Measurements from ENCODE around the gene HIVEP1. TPM values are rescaled to one million over a fixed set of nuclear protein-coding genes. Genes with fewer than 3 reads are reported as not detected.
A peak's percentile ranks its signal among the peaks of the same experiment; 100 is the strongest.

The HIVEP1 gene
- total RNA-seq, 1 donor from 2014 or later: 69.4 TPM

- Mint-ChIP-seq H3K4me1 (peaks cover 30% of the 10 kb centered on the region), H3K36me3 (no peaks in the 10 kb centered on the region), H3K27ac (no peak overlapping the region), H3K4me3 (no peak overlapping the region), H3K9me3 (no peaks in the 10 kb centered on the region), H3K27me3 (ENCODE audit: low read depth) (no peaks in the 10 kb centered on the region)
- DNase-seq (ENCODE audit: low spot score in 2 of 2, unreplicated experiment in 2 of 2): no peak
- TF ChIP-seq, protein P1, sequence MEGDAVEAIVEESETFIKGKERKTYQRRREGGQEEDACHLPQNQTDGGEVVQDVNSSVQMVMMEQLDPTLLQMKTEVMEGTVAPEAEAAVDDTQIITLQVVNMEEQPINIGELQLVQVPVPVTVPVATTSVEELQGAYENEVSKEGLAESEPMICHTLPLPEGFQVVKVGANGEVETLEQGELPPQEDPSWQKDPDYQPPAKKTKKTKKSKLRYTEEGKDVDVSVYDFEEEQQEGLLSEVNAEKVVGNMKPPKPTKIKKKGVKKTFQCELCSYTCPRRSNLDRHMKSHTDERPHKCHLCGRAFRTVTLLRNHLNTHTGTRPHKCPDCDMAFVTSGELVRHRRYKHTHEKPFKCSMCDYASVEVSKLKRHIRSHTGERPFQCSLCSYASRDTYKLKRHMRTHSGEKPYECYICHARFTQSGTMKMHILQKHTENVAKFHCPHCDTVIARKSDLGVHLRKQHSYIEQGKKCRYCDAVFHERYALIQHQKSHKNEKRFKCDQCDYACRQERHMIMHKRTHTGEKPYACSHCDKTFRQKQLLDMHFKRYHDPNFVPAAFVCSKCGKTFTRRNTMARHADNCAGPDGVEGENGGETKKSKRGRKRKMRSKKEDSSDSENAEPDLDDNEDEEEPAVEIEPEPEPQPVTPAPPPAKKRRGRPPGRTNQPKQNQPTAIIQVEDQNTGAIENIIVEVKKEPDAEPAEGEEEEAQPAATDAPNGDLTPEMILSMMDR (IDR thresholded peaks at IDR 0.05; ENCODE audit: unreplicated experiment): no peak
Measured at GRCh38 chr6:12064131-12064530, 52.0 kb downstream of the HIVEP1 start.

DNA sequence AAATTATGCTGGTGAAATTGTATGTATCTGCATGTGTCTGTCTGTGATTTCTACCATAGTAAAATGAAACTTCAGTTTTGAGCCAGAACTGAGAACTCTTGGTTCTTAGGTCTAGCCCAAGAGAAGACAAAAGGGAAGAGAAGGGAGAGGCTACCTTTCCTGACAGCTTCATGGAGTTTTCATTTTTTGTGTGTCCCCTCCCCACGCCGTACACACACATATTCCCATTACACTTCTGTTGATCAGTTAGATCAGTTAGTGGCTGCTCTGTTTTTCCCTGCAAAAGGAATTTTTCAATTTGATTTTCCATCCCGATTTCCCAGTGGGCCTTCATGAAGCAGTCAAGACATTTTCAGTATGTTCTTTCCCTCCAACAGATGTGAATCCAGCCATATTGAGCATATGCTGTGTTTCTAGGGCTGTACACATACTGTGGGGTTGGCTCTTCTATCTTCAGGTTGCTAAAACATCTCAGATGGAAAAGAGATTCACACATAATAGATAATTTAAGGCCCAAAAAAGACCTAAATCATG is 52.5 kb downstream of the HIVEP1 start:
- H3K4me1 Mint-ChIP-seq: peaks cover 28% of the 10 kb centered on the region
- no peak for DNase-seq (ENCODE audit: low spot score in 2 of 2, unreplicated experiment in 2 of 2)
- H3K36me3 Mint-ChIP-seq: no peaks in the 10 kb centered on the region
- no peaks in the 10 kb centered on the region for H3K9me3 Mint-ChIP-seq
- TF ChIP-seq, protein P1 (IDR thresholded peaks at IDR 0.05; ENCODE audit: unreplicated experiment): no peak
- H3K27ac Mint-ChIP-seq: no peak overlapping the region
- H3K4me3 Mint-ChIP-seq: no peak overlapping the region
- no peaks in the 10 kb centered on the region for H3K27me3 Mint-ChIP-seq (ENCODE audit: low read depth)

GRCh38 chr6:12065321-12066140 is 53.4 kb downstream of the HIVEP1 start:
- Mint-ChIP-seq H3K4me3 (no peak overlapping the region), H3K27ac (peak overlapping the region; percentile 41), H3K9me3 (no peaks in the 10 kb centered on the region), H3K27me3 (ENCODE audit: low read depth) (no peaks in the 10 kb centered on the region), H3K36me3 (no peaks in the 10 kb centered on the region), H3K4me1 (peaks cover 24% of the 10 kb centered on the region)
- TF ChIP-seq, protein P1 (IDR thresholded peaks at IDR 0.05; ENCODE audit: unreplicated experiment): no peak
- DNase-seq (ENCODE audit: low spot score in 2 of 2, unreplicated experiment in 2 of 2): no peak

DNA sequence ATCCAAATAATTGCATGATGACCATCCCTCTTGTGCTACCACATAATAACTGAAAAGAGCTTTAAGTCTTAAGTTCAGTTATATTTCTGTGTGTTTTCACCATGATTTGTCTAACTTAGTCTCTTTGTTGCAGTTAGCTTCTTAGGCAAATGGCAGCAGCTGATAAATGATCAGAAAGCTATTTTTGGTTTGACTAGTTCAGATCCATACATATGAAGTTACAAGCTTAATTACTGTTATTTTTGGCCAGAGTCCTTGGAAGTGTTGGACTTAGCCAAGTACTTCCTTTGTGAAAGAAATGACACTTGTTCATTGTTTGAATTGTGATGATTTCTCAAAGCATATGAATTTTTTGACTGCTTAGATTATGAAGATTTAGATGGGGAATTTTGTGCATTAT is 54.2 kb downstream of the HIVEP1 start:
- TF ChIP-seq, protein P1 (IDR thresholded peaks at IDR 0.05; ENCODE audit: unreplicated experiment): no peak
- no peak for DNase-seq (ENCODE audit: low spot score in 2 of 2, unreplicated experiment in 2 of 2)
- Mint-ChIP-seq H3K4me3 (no peak overlapping the region), H3K9me3 (no peaks in the 10 kb centered on the region), H3K27me3 (ENCODE audit: low read depth) (no peaks in the 10 kb centered on the region), H3K4me1 (peaks cover 22% of the 10 kb centered on the region), H3K36me3 (no peaks in the 10 kb centered on the region), H3K27ac (peak overlapping the region; percentile 41)

- H3K27me3 Mint-ChIP-seq (ENCODE audit: low read depth): no peaks in the 10 kb centered on the region
- H3K9me3 Mint-ChIP-seq: no peaks in the 10 kb centered on the region
- peaks cover 23% of the 10 kb centered on the region for H3K4me1 Mint-ChIP-seq
- TF ChIP-seq, protein P1 (IDR thresholded peaks at IDR 0.05; ENCODE audit: unreplicated experiment): no peak
- no peaks in the 10 kb centered on the region for H3K36me3 Mint-ChIP-seq
- no peak overlapping the region for H3K27ac Mint-ChIP-seq
- no peak for DNase-seq (ENCODE audit: low spot score in 2 of 2, unreplicated experiment in 2 of 2)
- no peak overlapping the region for H3K4me3 Mint-ChIP-seq
Measured at GRCh38 chr6:12068899-12069557, 56.9 kb downstream of the HIVEP1 start.

All from mesothelial cell of epicardium (in vitro differentiated cells).